ENCODE data around the gene VMO1.

Gene VMO1

GRCh38 chr17:4751932-4752331, 34.2 kb downstream of the VMO1 start:
- DNase-seq: no peak

- DNase-seq: no peak
Observed at GRCh38 chr17:4750606-4751005, 35.6 kb downstream of the VMO1 start.

GRCh38 chr17:4748686-4749085, 37.5 kb downstream of the VMO1 start:
- DNase-seq: no peak

- no peak for DNase-seq
Observed at GRCh38 chr17:4747847-4748246, 38.3 kb downstream of the VMO1 start.

- no peak for DNase-seq
Observed at GRCh38 chr17:4744999-4745969, 40.9 kb downstream of the VMO1 start.

GRCh38 chr17:4743898-4744297, 42.3 kb downstream of the VMO1 start:
- DNase-seq: no peak

- no peak for DNase-seq
Observed at GRCh38 chr17:4743216-4743615, 42.9 kb downstream of the VMO1 start.

GRCh38 chr17:4742629-4743028, 43.5 kb downstream of the VMO1 start:
- DNase-seq: no peak

- DNase-seq: no peak
Observed at GRCh38 chr17:4742133-4742532, 44.0 kb downstream of the VMO1 start.

- no peak for DNase-seq
Observed at GRCh38 chr17:4741544-4741943, 44.6 kb downstream of the VMO1 start.

GRCh38 chr17:4740584-4740983, 45.6 kb downstream of the VMO1 start:
- no peak for DNase-seq

- DNase-seq: no peak
Observed at GRCh38 chr17:4740025-4740351, 46.2 kb downstream of the VMO1 start.

GRCh38 chr17:4739122-4740024, 46.8 kb downstream of the VMO1 start, which contains the start of the genes CXCL16 and ZMYND15:
CXCL16 (minus strand) TSS chr17:4739928; CDS start chr17:4739339, 589 bp downstream.
ZMYND15 (plus strand) TSS chr17:4739833; CDS start chr17:4740549, 716 bp downstream.
- DNase-seq: peak; percentile 39

GRCh38 chr17:4738136-4739121, 47.7 kb downstream of the VMO1 start:
- DNase-seq: no peak

GRCh38 chr17:4735876-4736651, 50.1 kb downstream of the VMO1 start:
- no peak for DNase-seq

All from stimulated activated CD4-positive, alpha-beta T cell treated with anti-CD3 and anti-CD28 coated beads, Interleukin-1b, Interleukin-23, amount 100 ng/mL, for 48 hours (primary cell).